CD4-positive, alpha-beta memory T cell (primary cell): ENCODE results near the gene MCM8. TPM values are rescaled to one million over a fixed set of nuclear protein-coding genes. Genes with fewer than 3 reads are reported as not detected.
A peak's percentile ranks its signal among the peaks of the same experiment; 100 is the strongest.

Source experiments
- CTCF ChIA-PET: fragments of 350-600 bp; sonication (Branson Sonifier 250); formaldehyde crosslinking; loops from one replicate; lab custom pipeline; 2021; ENCODE audit warnings: inconsistent platforms; ENCODE audit not compliant: partially characterized antibody; lab: Charles Lee
- POLR2A ChIA-PET: fragments of 350-600 bp; sonication (Branson Sonifier 250); formaldehyde crosslinking; loops from one replicate; lab custom pipeline; 2021; ENCODE audit not compliant: partially characterized antibody; lab: Charles Lee
- DNase-seq, 5 donors: peaks; one replicate each; pipeline versions ENCODE4 v3.0.0 to v3.0.0-alpha.2; 2020 to 2022; ENCODE audit warnings: mixed read lengths in 1 of 5
- H3K27ac ChIP-seq: one replicate; pipeline ENCODE4 v1.7.0; 2013; ENCODE audit warnings: low read depth, low read length
- H3K27me3 ChIP-seq: 2 replicates; pipeline ENCODE4 v1.7.0; 2013; ENCODE audit warnings: mild to moderate bottlenecking, low read length, moderate library complexity; ENCODE audit not compliant: insufficient read depth
- H3K36me3 ChIP-seq: 2 replicates; pipeline ENCODE4 v1.7.0; 2013; ENCODE audit warnings: mild to moderate bottlenecking, low read length, moderate library complexity; ENCODE audit not compliant: insufficient read depth
- H3K4me1 ChIP-seq: 2 replicates; pipeline ENCODE4 v1.7.0; 2013; ENCODE audit warnings: mild to moderate bottlenecking, low read length, moderate library complexity; ENCODE audit not compliant: insufficient read depth
- H3K4me3 ChIP-seq, 2 donors: one replicate each; pipeline ENCODE4 v1.7.0; 2013; ENCODE audit warnings: low read length in 2 of 2, mild to moderate bottlenecking in 1 of 2
- H3K9me3 ChIP-seq, 2 donors: one replicate each; pipeline ENCODE4 v1.7.0; 2013; ENCODE audit warnings: low read length in 2 of 2, control low read depth in 1 of 2; ENCODE audit not compliant: control insufficient read depth in 1 of 2
- H3K27ac Mint-ChIP-seq, 7 donors: one replicate each; pipeline ENCODE4 v1.8.0; 2020 to 2021; ENCODE audit warnings: mixed read lengths in 7 of 7, mild to moderate bottlenecking in 6 of 7, inconsistent platforms in 3 of 7, moderate library complexity in 3 of 7
- H3K27me3 Mint-ChIP-seq, 2 donors: one replicate each; pipeline ENCODE4 v1.8.0; 2020 to 2021; ENCODE audit warnings: mixed read lengths in 2 of 2
- H3K36me3 Mint-ChIP-seq, 2 donors: one replicate each; pipeline ENCODE4 v1.8.0; 2020 to 2021; ENCODE audit warnings: mixed read lengths in 2 of 2, inconsistent platforms in 1 of 2, mild to moderate bottlenecking in 1 of 2
- H3K4me1 Mint-ChIP-seq, 4 donors: one replicate each; pipeline ENCODE4 v1.8.0; 2020 to 2021; ENCODE audit warnings: mixed read lengths in 4 of 4, mild to moderate bottlenecking in 1 of 4
- H3K4me3 Mint-ChIP-seq, 8 donors: one replicate each; pipeline ENCODE4 v1.8.0; 2020 to 2021; ENCODE audit warnings: mixed read lengths in 8 of 8, mild to moderate bottlenecking in 7 of 8, moderate library complexity in 6 of 8, inconsistent platforms in 3 of 8
- H3K9me3 Mint-ChIP-seq, 8 donors: one replicate each; pipeline ENCODE4 v1.8.0; 2020 to 2021; ENCODE audit warnings: mixed read lengths in 8 of 8, mild to moderate bottlenecking in 5 of 8, inconsistent platforms in 3 of 8, moderate library complexity in 1 of 8
- intact Hi-C: fragments of 100-400 bp; cut with micrococcal nuclease; formaldehyde crosslinking; loops from one replicate; pipeline ENCODE4 v1.15.1; 2023
- polyA plus RNA-seq, 2 donors: library from polyadenylated mRNA; unstranded; fragments of 300-500 nt; fragmentation: Illumina TruSeq; gene quantifications; one replicate each; pipeline ENCODE4 v1.2.3, GENCODE V29; 2021
- total RNA-seq, 2 experiments: library from RNA; stranded (reverse); gene quantifications; one replicate each; pipeline ENCODE4 v1.2.3, GENCODE V29; 2021

Gene MCM8
- total and polyA plus RNA-seq, 4 experiments from 2014 or later, result 0.78 to 11.1 (median 10.2) TPM; not detected in 1

GRCh38 chr20:6012179-6012578 lies 61.7 kb downstream of the MCM8 start:
- H3K36me3 Mint-ChIP-seq, result peaks cover 35 to 59% of the 10 kb centered on the region in 2 donors
- Histone ChIP-seq H3K36me3 (peaks cover 30% of the 10 kb centered on the region), H3K4me1 (peaks cover 22% of the 10 kb centered on the region), H3K27ac (no peak overlapping the region), H3K27me3 (no peaks in the 10 kb centered on the region), H3K9me3 (no peaks in the 10 kb centered on the region), H3K4me3 (no peak overlapping the region)
- H3K27ac Mint-ChIP-seq, result peak overlapping the region in 6 of 7 donors; percentile 23 to 90 (median 54)
- no peak for DNase-seq
- no peaks in the 10 kb centered on the region for H3K9me3 Mint-ChIP-seq
- no peaks in the 10 kb centered on the region for H3K27me3 Mint-ChIP-seq
- no peak overlapping the region for H3K4me3 Mint-ChIP-seq
- ChIA-PET CTCF (no interaction called here), POLR2A (no interaction called here)
- intact Hi-C loops, result no loop called here
- H3K4me1 Mint-ChIP-seq, result peaks cover 36 to 61% (median 49%) of the 10 kb centered on the region in 4 donors

DNA sequence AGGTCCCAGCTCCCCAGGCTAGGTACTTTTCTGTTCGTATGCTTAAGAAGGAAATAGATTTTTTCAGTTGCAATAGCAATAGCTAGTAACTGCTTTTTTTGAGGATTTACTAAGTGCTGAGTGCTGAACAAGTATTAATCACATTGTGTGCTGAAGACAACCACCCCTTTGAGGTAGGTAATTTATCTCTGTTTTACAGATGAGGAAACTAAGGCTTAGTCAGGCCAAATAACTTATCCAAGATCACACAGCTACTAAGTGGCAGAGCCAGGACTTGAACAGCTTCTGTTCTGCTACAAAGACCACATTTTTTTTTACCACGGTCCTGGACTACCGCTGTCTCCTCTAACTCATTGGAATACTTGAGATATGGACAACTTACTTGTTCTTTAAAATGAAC lies 63.6 kb downstream of the MCM8 start:
- H3K4me1 ChIP-seq, result peaks cover 5% of the 10 kb centered on the region
- Mint-ChIP-seq H3K36me3 (peaks cover 46 to 72% of the 10 kb centered on the region in 2 donors), H3K27me3 (no peaks in the 10 kb centered on the region), H3K4me3 (no peak overlapping the region), H3K27ac (peak overlapping the region; percentile 5 to 86 (median 65)), H3K9me3 (no peaks in the 10 kb centered on the region), H3K4me1 (peaks cover 36 to 55% (median 45%) of the 10 kb centered on the region in 4 donors)
- no peaks in the 10 kb centered on the region for H3K27me3 ChIP-seq
- POLR2A ChIA-PET, result no interaction called here
- intact Hi-C loops, result no loop called here
- no peak overlapping the region for H3K27ac ChIP-seq
- CTCF ChIA-PET, result interaction anchor here (1.0 to 1.6 kb wide), 2 partner anchors 12 to 13 kb away, joined by 3 read pairs; no protein-coding TSS in a partner anchor
- no peaks in the 10 kb centered on the region for H3K9me3 ChIP-seq
- no peak for DNase-seq
- no peak overlapping the region for H3K4me3 ChIP-seq
- peaks cover 30% of the 10 kb centered on the region for H3K36me3 ChIP-seq

- H3K36me3 Mint-ChIP-seq, result peaks cover 46 to 68% of the 10 kb centered on the region in 2 donors
- POLR2A ChIA-PET, result no interaction called here
Observed at GRCh38 chr20:6014957-6015356, 64.5 kb downstream of the MCM8 start.

GRCh38 chr20:6017467-6017866 lies 67.0 kb downstream of the MCM8 start:
- H3K27ac Mint-ChIP-seq, result no peak overlapping the region
- Histone ChIP-seq H3K9me3 (no peaks in the 10 kb centered on the region), H3K4me1 (peaks cover 5% of the 10 kb centered on the region), H3K27me3 (no peaks in the 10 kb centered on the region), H3K4me3 (no peak overlapping the region), H3K36me3 (peaks cover 7% of the 10 kb centered on the region), H3K27ac (no peak overlapping the region)
- no peak overlapping the region for H3K4me3 Mint-ChIP-seq
- intact Hi-C loops, result no loop called here
- H3K9me3 Mint-ChIP-seq, result no peaks in the 10 kb centered on the region
- ChIA-PET CTCF (interaction anchor here (0.9 to 1.2 kb wide), 2 partner anchors 9 to 10 kb away, joined by 3 to 4 read pairs; no protein-coding TSS in a partner anchor), POLR2A (no interaction called here)
- H3K4me1 Mint-ChIP-seq, result peaks cover 35 to 52% (median 40%) of the 10 kb centered on the region in 4 donors
- peaks cover 35 to 49% of the 10 kb centered on the region in 2 donors for H3K36me3 Mint-ChIP-seq
- no peaks in the 10 kb centered on the region for H3K27me3 Mint-ChIP-seq
- no peak for DNase-seq

More at GRCh38 chr20:6014957-6015356, 64.5 kb downstream of the MCM8 start:
- no peaks in the 10 kb centered on the region for H3K27me3 ChIP-seq
- CTCF ChIA-PET, result interaction anchor here (0.6 to 1.8 kb wide), 4 partner anchors 13 to 489 kb away, joined by 3 to 5 read pairs (median 3); no protein-coding TSS in a partner anchor
- H3K27ac ChIP-seq, result no peak overlapping the region
- H3K4me1 ChIP-seq, result peaks cover 5% of the 10 kb centered on the region
- peaks cover 36 to 55% (median 44%) of the 10 kb centered on the region in 4 donors for H3K4me1 Mint-ChIP-seq
- no peaks in the 10 kb centered on the region for H3K27me3 Mint-ChIP-seq
- H3K9me3 ChIP-seq, result no peaks in the 10 kb centered on the region
- H3K4me3 ChIP-seq, result no peak overlapping the region
- no peaks in the 10 kb centered on the region for H3K9me3 Mint-ChIP-seq
- H3K4me3 Mint-ChIP-seq, result no peak overlapping the region
- H3K36me3 ChIP-seq, result peaks cover 30% of the 10 kb centered on the region
- intact Hi-C loops, result no loop called here
- DNase-seq, result no peak
- peak overlapping the region in 2 of 7 donors; percentile 32 to 44 for H3K27ac Mint-ChIP-seq

GRCh38 chr20:6017880-6018279 lies 67.4 kb downstream of the MCM8 start:
- CTCF ChIA-PET, result interaction anchor here (1.2 kb wide), 1 partner anchor 9 kb away, joined by 3 read pairs; no protein-coding TSS in a partner anchor

DNA sequence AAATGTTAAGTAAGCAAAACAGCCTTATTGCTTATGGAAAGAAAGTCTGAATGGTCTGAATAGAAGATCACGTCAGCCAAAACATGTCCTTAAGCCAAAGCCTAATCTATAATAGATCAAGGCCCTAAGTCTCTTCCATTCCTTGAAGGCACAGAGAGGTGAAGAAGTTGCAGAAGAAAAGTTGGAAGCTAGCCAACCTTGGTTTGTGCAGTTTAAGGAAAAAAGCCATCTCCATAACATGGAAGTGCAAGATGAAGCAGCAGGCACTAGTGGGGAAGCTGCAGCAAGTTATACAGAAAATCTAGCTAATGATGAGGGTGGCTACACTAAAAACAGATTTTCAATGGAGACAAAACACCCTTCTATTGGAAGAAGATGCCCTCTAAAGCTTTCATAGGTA lies 74.3 kb downstream of the MCM8 start:
- H3K9me3 Mint-ChIP-seq, result peaks cover 0 to 2% (median 0%) of the 10 kb centered on the region in 8 donors
- Histone ChIP-seq H3K4me1 (no peaks in the 10 kb centered on the region), H3K27me3 (no peaks in the 10 kb centered on the region), H3K27ac (no peak overlapping the region), H3K36me3 (peaks cover 9% of the 10 kb centered on the region), H3K4me3 (no peak overlapping the region), H3K9me3 (no peaks in the 10 kb centered on the region)
- CTCF ChIA-PET, result interaction anchor here (1.0 kb wide), 1 partner anchor 9 kb away, joined by 4 read pairs; no protein-coding TSS in a partner anchor
- no peak overlapping the region for H3K27ac Mint-ChIP-seq
- no peak overlapping the region for H3K4me3 Mint-ChIP-seq
- intact Hi-C loops, result no loop called here
- peaks cover 18 to 23% (median 20%) of the 10 kb centered on the region in 4 donors for H3K4me1 Mint-ChIP-seq
- H3K36me3 Mint-ChIP-seq, result peaks cover 44 to 55% of the 10 kb centered on the region in 2 donors
- no peaks in the 10 kb centered on the region for H3K27me3 Mint-ChIP-seq
- POLR2A ChIA-PET, result no interaction called here
- no peak for DNase-seq

More at GRCh38 chr20:6017880-6018279, 67.4 kb downstream of the MCM8 start:
- Mint-ChIP-seq H3K36me3 (peaks cover 34 to 48% of the 10 kb centered on the region in 2 donors), H3K4me3 (no peak overlapping the region), H3K4me1 (peaks cover 36 to 52% (median 39%) of the 10 kb centered on the region in 4 donors), H3K27ac (no peak overlapping the region), H3K27me3 (no peaks in the 10 kb centered on the region), H3K9me3 (no peaks in the 10 kb centered on the region)
- Histone ChIP-seq H3K36me3 (peaks cover 3% of the 10 kb centered on the region), H3K27me3 (no peaks in the 10 kb centered on the region), H3K4me3 (no peak overlapping the region), H3K9me3 (no peaks in the 10 kb centered on the region), H3K27ac (no peak overlapping the region), H3K4me1 (peaks cover 5% of the 10 kb centered on the region)
- POLR2A ChIA-PET, result no interaction called here
- intact Hi-C loops, result no loop called here
- DNase-seq, result no peak

GRCh38 chr20:6026051-6026450 lies 75.6 kb downstream of the MCM8 start:
- H3K4me1 Mint-ChIP-seq, result peaks cover 15 to 27% (median 25%) of the 10 kb centered on the region in 4 donors
- POLR2A ChIA-PET, result no interaction called here
- H3K4me3 ChIP-seq, result no peak overlapping the region
- CTCF ChIA-PET, result interaction anchor here (1.5 kb wide), 1 partner anchor 8 kb away, joined by 3 read pairs; no protein-coding TSS in a partner anchor
- DNase-seq, result no peak
- H3K27ac Mint-ChIP-seq, result peak overlapping the region in 1 of 7 donors; percentile 0
- peaks cover 48 to 55% of the 10 kb centered on the region in 2 donors for H3K36me3 Mint-ChIP-seq
- peaks cover 9% of the 10 kb centered on the region for H3K36me3 ChIP-seq
- no peaks in the 10 kb centered on the region for H3K27me3 Mint-ChIP-seq
- H3K4me1 ChIP-seq, result peaks cover 3% of the 10 kb centered on the region
- no peaks in the 10 kb centered on the region for H3K27me3 ChIP-seq
- intact Hi-C loops, result no loop called here
- no peak overlapping the region for H3K4me3 Mint-ChIP-seq
- H3K9me3 ChIP-seq, result no peaks in the 10 kb centered on the region
- no peak overlapping the region for H3K27ac ChIP-seq
- peaks cover 0 to 2% (median 0%) of the 10 kb centered on the region in 8 donors for H3K9me3 Mint-ChIP-seq
